Fibroblast of mammary gland (primary cell): ENCODE data around the gene TXLNB.

ENCODE experiments used
- DNase-seq: peaks from one replicate; pipeline ENCODE4 v3.0.0-alpha.2; 2010; ENCODE audit warnings: low read depth
- H3K4me3 ChIP-seq: 2 replicates; pipeline ENCODE4 v1.5.1; 2011; ENCODE audit warnings: low read depth, mild to moderate bottlenecking, low read length, moderate library complexity; ENCODE audit not compliant: control insufficient read depth
- CTCF ChIP-seq: conservative IDR thresholded peaks from 2 replicates; pipeline ENCODE4 v1.5.1; 2011; ENCODE audit warnings: low read depth, low read length, inconsistent platforms; ENCODE audit not compliant: control insufficient read depth, insufficient read depth

Gene TXLNB

GRCh38 chr6:139313784-139314545 lies 22.2 kb upstream of the TXLNB start:
- TF ChIP-seq CTCF: no peak
- H3K4me3 ChIP-seq: no peak overlapping the region
- DNase-seq: no peak

GRCh38 chr6:139313229-139313628 lies 21.4 kb upstream of the TXLNB start:
- no peak for DNase-seq
- TF ChIP-seq CTCF: no peak
- H3K4me3 ChIP-seq: no peak overlapping the region

- TF ChIP-seq CTCF: no peak
- peak; percentile 58 for DNase-seq
- H3K4me3 ChIP-seq: no peak overlapping the region
Measured at GRCh38 chr6:139311831-139312230, 20.0 kb upstream of the TXLNB start.

GRCh38 chr6:139308936-139309603 lies 17.3 kb upstream of the TXLNB start:
- no peak for TF ChIP-seq CTCF
- peak; percentile 72 for DNase-seq
- H3K4me3 ChIP-seq: no peak overlapping the region

GRCh38 chr6:139308286-139308916 lies 16.6 kb upstream of the TXLNB start:
- TF ChIP-seq CTCF: no peak
- peak; percentile 27 for DNase-seq
- no peak overlapping the region for H3K4me3 ChIP-seq

GRCh38 chr6:139306291-139306981 lies 14.6 kb upstream of the TXLNB start:
- TF ChIP-seq CTCF: no peak
- no peak overlapping the region for H3K4me3 ChIP-seq
- DNase-seq: no peak
